ENCODE measurements around the gene RPTOR.

Gene RPTOR

GRCh38 chr17:80513201-80513600 lies 31.4 kb upstream of the RPTOR start:
- Histone ChIP-seq H3K27me3 (ENCODE audit: control insufficient read depth, insufficient read depth, low read length) (no peaks in the 10 kb centered on the region), H3K4me3 (ENCODE audit: low read length) (no peak overlapping the region), H3K9me3 (ENCODE audit: control insufficient read depth, insufficient read depth, low read length) (no peaks in the 10 kb centered on the region), H3K27ac (ENCODE audit: low read length) (no peak overlapping the region), H3K4me1 (ENCODE audit: control insufficient read depth, insufficient read depth, low read length) (no peaks in the 10 kb centered on the region; the same call in 1 of the 2 replicates), H3K36me3 (ENCODE audit: control insufficient read depth, insufficient read depth, low read length) (no peaks in the 10 kb centered on the region)
- no peak for DNase-seq (ENCODE audit: low read depth, low spot score)
- no CpG with 5 or more reads among the region's 16 CpGs for WGBS (ENCODE audit: insufficient coverage, insufficient read length)

- Histone ChIP-seq H3K27ac (ENCODE audit: low read length) (no peak overlapping the region), H3K27me3 (ENCODE audit: control insufficient read depth, insufficient read depth, low read length) (no peaks in the 10 kb centered on the region), H3K36me3 (ENCODE audit: control insufficient read depth, insufficient read depth, low read length) (no peaks in the 10 kb centered on the region), H3K4me1 (ENCODE audit: control insufficient read depth, insufficient read depth, low read length) (no peaks in the 10 kb centered on the region; the same call in 1 of the 2 replicates), H3K4me3 (ENCODE audit: low read length) (no peak overlapping the region), H3K9me3 (ENCODE audit: control insufficient read depth, insufficient read depth, low read length) (no peaks in the 10 kb centered on the region)
- DNase-seq (ENCODE audit: low read depth, low spot score): no peak
- no CpG with 5 or more reads among the region's 10 CpGs for WGBS (ENCODE audit: insufficient coverage, insufficient read length)
These were observed 30.7 kb upstream of the RPTOR start for GRCh38 chr17:80513892-80514291.

- H3K27ac ChIP-seq (ENCODE audit: low read length): no peak overlapping the region
- no peak overlapping the region for H3K4me3 ChIP-seq (ENCODE audit: low read length)
- WGBS (ENCODE audit: insufficient coverage, insufficient read length): no CpG with 5 or more reads among the region's 17 CpGs
- no peak for DNase-seq (ENCODE audit: low read depth, low spot score)
- no peaks in the 10 kb centered on the region for H3K36me3 ChIP-seq (ENCODE audit: control insufficient read depth, insufficient read depth, low read length)
- no peaks in the 10 kb centered on the region for H3K27me3 ChIP-seq (ENCODE audit: control insufficient read depth, insufficient read depth, low read length)
- no peaks in the 10 kb centered on the region for H3K9me3 ChIP-seq (ENCODE audit: control insufficient read depth, insufficient read depth, low read length)
- no peaks in the 10 kb centered on the region; the same call in 1 of the 2 replicates for H3K4me1 ChIP-seq (ENCODE audit: control insufficient read depth, insufficient read depth, low read length)
These were observed 28.3 kb upstream of the RPTOR start for GRCh38 chr17:80516171-80516932.

GRCh38 chr17:80517641-80518040 lies 27.0 kb upstream of the RPTOR start:
- Histone ChIP-seq H3K27ac (ENCODE audit: low read length) (no peak overlapping the region), H3K4me1 (ENCODE audit: control insufficient read depth, insufficient read depth, low read length) (no peaks in the 10 kb centered on the region; the same call in 1 of the 2 replicates), H3K36me3 (ENCODE audit: control insufficient read depth, insufficient read depth, low read length) (no peaks in the 10 kb centered on the region), H3K4me3 (ENCODE audit: low read length) (no peak overlapping the region), H3K9me3 (ENCODE audit: control insufficient read depth, insufficient read depth, low read length) (no peaks in the 10 kb centered on the region), H3K27me3 (ENCODE audit: control insufficient read depth, insufficient read depth, low read length) (no peaks in the 10 kb centered on the region)
- no CpG with 5 or more reads among the region's 3 CpGs for WGBS (ENCODE audit: insufficient coverage, insufficient read length)
- DNase-seq (ENCODE audit: low read depth, low spot score): no peak

GRCh38 chr17:80518392-80518791 lies 26.2 kb upstream of the RPTOR start:
- no peak overlapping the region for H3K4me3 ChIP-seq (ENCODE audit: low read length)
- H3K36me3 ChIP-seq (ENCODE audit: control insufficient read depth, insufficient read depth, low read length): no peaks in the 10 kb centered on the region
- no peak overlapping the region for H3K27ac ChIP-seq (ENCODE audit: low read length)
- H3K4me1 ChIP-seq (ENCODE audit: control insufficient read depth, insufficient read depth, low read length): no peaks in the 10 kb centered on the region; the same call in 1 of the 2 replicates
- WGBS (ENCODE audit: insufficient coverage, insufficient read length): 100% methylated on average over 1 of the region's 1 CpG
- no peak for DNase-seq (ENCODE audit: low read depth, low spot score)
- H3K9me3 ChIP-seq (ENCODE audit: control insufficient read depth, insufficient read depth, low read length): no peaks in the 10 kb centered on the region
- no peaks in the 10 kb centered on the region for H3K27me3 ChIP-seq (ENCODE audit: control insufficient read depth, insufficient read depth, low read length)

GRCh38 chr17:80519091-80519781 lies 25.4 kb upstream of the RPTOR start:
- Histone ChIP-seq H3K27ac (ENCODE audit: low read length) (no peak overlapping the region), H3K27me3 (ENCODE audit: control insufficient read depth, insufficient read depth, low read length) (no peaks in the 10 kb centered on the region), H3K4me3 (ENCODE audit: low read length) (no peak overlapping the region), H3K9me3 (ENCODE audit: control insufficient read depth, insufficient read depth, low read length) (no peaks in the 10 kb centered on the region), H3K4me1 (ENCODE audit: control insufficient read depth, insufficient read depth, low read length) (no peaks in the 10 kb centered on the region; the same call in 1 of the 2 replicates), H3K36me3 (ENCODE audit: control insufficient read depth, insufficient read depth, low read length) (no peaks in the 10 kb centered on the region)
- DNase-seq (ENCODE audit: low read depth, low spot score): no peak
- WGBS (ENCODE audit: insufficient coverage, insufficient read length): no CpG with 5 or more reads among the region's 7 CpGs

GRCh38 chr17:80520810-80521455 lies 23.7 kb upstream of the RPTOR start:
- Histone ChIP-seq H3K27ac (ENCODE audit: low read length) (no peak overlapping the region), H3K9me3 (ENCODE audit: control insufficient read depth, insufficient read depth, low read length) (no peaks in the 10 kb centered on the region), H3K27me3 (ENCODE audit: control insufficient read depth, insufficient read depth, low read length) (no peaks in the 10 kb centered on the region), H3K4me3 (ENCODE audit: low read length) (no peak overlapping the region), H3K4me1 (ENCODE audit: control insufficient read depth, insufficient read depth, low read length) (no peaks in the 10 kb centered on the region; the same call in 1 of the 2 replicates), H3K36me3 (ENCODE audit: control insufficient read depth, insufficient read depth, low read length) (no peaks in the 10 kb centered on the region)
- no CpG with 5 or more reads among the region's 10 CpGs for WGBS (ENCODE audit: insufficient coverage, insufficient read length)
- DNase-seq (ENCODE audit: low read depth, low spot score): no peak

- Histone ChIP-seq H3K27me3 (ENCODE audit: control insufficient read depth, insufficient read depth, low read length) (no peaks in the 10 kb centered on the region), H3K4me1 (ENCODE audit: control insufficient read depth, insufficient read depth, low read length) (peaks cover 2% of the 10 kb centered on the region; the same call in 1 of the 2 replicates), H3K27ac (ENCODE audit: low read length) (no peak overlapping the region), H3K36me3 (ENCODE audit: control insufficient read depth, insufficient read depth, low read length) (no peaks in the 10 kb centered on the region), H3K9me3 (ENCODE audit: control insufficient read depth, insufficient read depth, low read length) (no peaks in the 10 kb centered on the region), H3K4me3 (ENCODE audit: low read length) (no peak overlapping the region)
- DNase-seq (ENCODE audit: low read depth, low spot score): no peak
- no CpG with 5 or more reads among the region's 12 CpGs for WGBS (ENCODE audit: insufficient coverage, insufficient read length)
These were observed 21.4 kb upstream of the RPTOR start for GRCh38 chr17:80523054-80523744.

- Histone ChIP-seq H3K4me3 (ENCODE audit: low read length) (no peak overlapping the region), H3K9me3 (ENCODE audit: control insufficient read depth, insufficient read depth, low read length) (no peaks in the 10 kb centered on the region), H3K36me3 (ENCODE audit: control insufficient read depth, insufficient read depth, low read length) (no peaks in the 10 kb centered on the region), H3K27me3 (ENCODE audit: control insufficient read depth, insufficient read depth, low read length) (no peaks in the 10 kb centered on the region), H3K27ac (ENCODE audit: low read length) (no peak overlapping the region), H3K4me1 (ENCODE audit: control insufficient read depth, insufficient read depth, low read length) (peaks cover 2% of the 10 kb centered on the region; the same call in 1 of the 2 replicates)
- WGBS (ENCODE audit: insufficient coverage, insufficient read length): no CpG with 5 or more reads among the region's 16 CpGs
- DNase-seq (ENCODE audit: low read depth, low spot score): no peak
These were observed 20.5 kb upstream of the RPTOR start for GRCh38 chr17:80523956-80524712.
